HG03095 (cell line): ENCODE measurements around the gene PDE3A.

Source experiments
- ATAC-seq: cut with Tn5 transposase; IDR thresholded peaks from one replicate; pipeline ENCODE4 v1.9.1; 2021; ENCODE audit warnings: moderate library complexity; ENCODE audit not compliant: unreplicated experiment

Gene PDE3A

DNA sequence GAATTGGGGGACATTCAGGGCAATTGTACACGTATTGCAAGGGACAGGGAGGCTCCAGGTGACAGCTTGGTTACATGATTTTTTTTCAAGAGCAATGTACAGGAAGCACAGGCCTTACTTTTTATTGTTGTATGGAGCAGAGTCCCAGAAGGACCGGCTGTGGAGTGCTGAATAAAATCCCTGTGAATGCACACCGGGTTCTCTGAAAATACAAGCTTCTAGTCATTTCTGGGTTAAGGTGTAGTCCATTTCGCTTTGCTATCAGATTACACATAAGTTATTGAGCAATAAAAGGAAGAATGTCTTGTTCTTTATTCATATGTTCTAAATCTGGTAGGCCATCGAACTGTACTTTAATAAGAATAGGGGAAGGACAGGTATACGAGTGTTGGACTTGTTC, 52.2 kb downstream of the PDE3A start:
- ATAC-seq, result no peak

DNA sequence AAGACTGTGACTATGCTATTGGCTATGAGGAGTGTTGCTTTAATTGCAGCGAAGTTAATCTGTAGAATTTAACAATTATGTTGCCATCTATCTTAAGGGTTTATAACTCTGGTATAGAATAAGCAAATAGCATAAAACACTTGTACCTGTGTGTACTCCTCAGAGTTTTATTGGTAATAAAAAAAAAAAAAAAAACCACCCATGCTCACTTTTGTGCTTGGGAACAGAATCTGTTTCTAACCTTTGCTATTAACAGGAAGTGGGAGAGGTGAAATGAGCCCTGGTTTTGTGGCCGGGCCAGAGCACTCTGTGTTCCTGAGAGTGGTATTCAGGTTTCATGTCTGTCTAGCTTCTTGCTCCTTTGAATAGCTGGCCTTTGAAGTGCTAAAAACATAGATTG, 53.1 kb downstream of the PDE3A start:
- ATAC-seq, result no peak

- no peak for ATAC-seq
Observed at GRCh38 chr12:20423557-20423956, 55.2 kb downstream of the PDE3A start.

DNA sequence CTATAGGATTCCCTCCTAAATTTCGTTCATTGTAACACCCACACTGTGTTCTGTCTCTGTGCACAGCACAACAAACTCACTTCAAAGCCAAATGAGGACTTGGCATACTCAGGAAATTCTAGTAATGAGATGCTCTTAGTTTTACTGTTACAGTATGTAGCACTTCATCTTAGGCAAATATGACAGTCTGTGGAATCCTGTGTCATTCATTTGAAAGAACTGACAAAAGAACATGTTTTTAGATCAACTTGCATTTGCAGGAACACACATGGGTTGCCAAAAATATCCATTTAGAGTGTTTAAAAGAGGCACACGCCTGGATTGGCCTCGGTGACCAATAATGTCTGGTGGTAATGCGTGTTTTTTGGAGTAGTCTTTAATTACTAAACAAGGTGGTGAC, 56.5 kb downstream of the PDE3A start:
- no peak for ATAC-seq

- ATAC-seq, result no peak
Observed at GRCh38 chr12:20426191-20426590, 57.9 kb downstream of the PDE3A start.

DNA sequence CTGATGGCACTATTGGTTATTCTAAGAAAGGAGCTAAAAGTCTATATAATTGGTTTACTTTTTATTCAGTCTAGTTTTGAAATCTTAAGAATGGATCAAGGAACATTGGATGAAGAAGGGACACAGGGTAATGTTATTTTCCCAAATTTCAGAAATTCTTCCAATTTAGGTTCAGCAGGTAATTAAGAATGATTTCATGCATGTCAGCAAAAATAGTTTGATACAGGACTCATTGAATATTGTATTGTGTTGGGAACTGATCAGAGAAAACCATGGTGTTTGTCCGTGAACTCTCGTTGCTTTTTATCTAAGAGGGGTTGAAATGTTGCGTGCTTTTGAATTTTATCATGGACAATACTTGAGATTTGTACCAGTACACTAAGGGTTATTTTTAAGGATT, 58.6 kb downstream of the PDE3A start:
- no peak for ATAC-seq

DNA sequence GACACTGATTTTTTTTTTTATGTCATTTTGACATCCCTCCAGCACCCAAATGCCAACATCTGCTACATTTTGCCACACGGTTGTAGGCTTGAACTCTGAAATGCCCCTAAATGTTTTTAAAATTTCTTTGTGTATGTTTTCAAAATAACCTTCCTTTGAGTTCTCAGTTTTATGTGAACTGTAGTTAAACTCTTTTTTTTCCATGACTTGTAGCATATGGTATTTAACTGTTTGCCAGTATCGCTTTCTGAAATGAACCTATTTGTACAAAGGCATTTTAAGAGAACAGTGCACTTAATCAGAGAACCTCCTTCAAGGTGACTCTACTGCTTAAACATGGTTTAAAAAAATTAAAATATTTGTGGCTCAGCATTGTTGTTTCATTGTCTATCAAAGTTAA, 61.5 kb downstream of the PDE3A start:
- no peak for ATAC-seq

- no peak for ATAC-seq
Observed at GRCh38 chr12:20432290-20432689, 64.0 kb downstream of the PDE3A start.

DNA sequence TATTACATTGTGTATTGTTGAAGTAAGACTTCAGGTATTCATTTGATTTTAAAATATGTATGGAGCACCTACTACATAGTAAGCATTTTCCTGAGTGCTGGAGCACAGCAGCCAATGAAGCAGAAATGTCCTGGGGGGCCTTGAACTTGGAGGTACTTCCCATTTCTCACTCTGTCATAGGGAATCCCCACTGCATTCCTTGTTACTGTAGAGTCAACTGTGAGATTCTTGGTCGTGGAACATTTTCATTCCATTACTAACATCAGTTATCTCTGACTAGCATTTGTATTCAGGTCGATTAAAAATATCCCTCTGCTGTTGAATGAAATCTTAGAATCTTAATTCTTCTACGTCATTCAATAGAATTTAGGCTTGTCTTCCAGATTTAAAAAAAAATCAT, 66.7 kb downstream of the PDE3A start:
- no peak for ATAC-seq

DNA sequence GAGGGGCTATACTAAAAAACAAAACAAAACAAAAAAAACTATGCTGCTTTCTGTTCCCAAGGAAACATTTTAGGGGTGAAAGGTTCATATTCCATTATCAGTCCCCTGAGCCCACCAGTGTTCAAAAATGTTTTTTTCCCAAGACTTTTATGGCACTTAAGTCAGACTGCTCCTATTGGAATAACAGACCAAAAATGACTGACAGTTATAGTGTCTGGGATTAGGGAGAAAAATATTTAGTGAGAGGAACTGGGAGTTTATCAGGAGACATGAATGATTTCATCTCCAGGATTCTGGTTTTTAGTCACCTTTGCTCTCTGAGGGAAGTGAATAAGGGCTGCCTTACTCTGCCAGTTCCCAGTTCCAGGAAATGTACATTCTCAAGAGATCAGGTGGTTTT, 68.0 kb downstream of the PDE3A start:
- no peak for ATAC-seq

- no peak for ATAC-seq
Observed at GRCh38 chr12:20438299-20438779, 70.0 kb downstream of the PDE3A start.

DNA sequence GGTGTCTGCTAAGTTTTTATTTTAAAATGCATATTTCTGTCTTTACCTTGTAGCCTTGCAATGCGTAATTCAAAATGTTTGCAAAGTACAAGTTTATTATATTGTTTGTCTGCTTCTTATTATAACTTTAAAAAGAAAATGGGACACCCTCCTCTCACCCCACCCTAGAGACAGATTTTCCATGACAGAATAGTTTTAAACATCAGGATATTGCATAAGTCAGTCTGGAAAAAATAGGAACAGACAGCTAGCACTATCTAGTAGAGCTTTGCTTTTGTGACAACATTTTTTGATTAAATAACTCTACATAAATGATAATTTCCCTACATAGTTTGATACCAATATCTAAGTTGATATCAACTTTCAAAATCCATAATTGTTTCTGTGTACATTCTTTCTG, 71.3 kb downstream of the PDE3A start:
- ATAC-seq, result no peak

GRCh38 chr12:20440408-20440807, 72.1 kb downstream of the PDE3A start:
- ATAC-seq, result no peak

DNA sequence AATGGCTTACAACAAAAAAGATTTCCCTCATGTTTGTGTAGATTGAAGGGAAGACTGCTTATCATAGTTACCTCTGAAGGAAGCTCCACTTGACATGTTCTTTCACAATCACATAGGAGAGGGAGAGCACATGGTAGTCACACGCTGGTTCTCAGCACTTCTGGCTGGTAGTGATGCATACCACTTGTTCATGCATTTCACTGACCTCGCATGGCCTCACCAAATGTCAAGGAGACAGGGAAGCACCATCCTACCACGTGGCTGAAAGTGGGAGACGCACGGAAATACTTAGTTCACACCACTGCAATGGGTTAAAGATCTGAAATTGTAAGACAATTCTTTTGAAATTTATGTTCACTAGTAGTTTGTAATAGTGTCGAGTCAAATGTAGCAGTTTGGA, 74.0 kb downstream of the PDE3A start:
- ATAC-seq, result no peak

- ATAC-seq, result no peak
Observed at GRCh38 chr12:20443255-20443654, 74.9 kb downstream of the PDE3A start.

DNA sequence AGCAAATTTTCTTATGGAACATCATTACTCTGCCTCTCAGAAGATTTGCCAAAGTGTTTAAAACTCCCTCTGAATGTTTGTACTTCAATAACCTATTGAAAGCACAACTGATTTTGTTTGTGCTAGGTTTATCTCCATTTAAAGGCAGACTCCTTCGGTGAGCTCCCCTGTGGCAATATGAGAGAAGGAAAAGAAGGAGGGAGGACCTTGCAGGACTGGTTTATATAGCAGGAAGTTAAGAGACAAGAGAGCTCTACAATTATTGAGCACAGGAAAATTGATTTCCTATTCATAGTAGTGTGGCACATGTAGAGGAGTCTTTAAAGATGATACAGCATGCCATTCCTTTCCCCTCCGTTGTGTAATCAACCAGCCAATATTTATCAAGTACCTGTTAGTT, 75.5 kb downstream of the PDE3A start:
- ATAC-seq, result no peak

- ATAC-seq, result no peak
Observed at GRCh38 chr12:20444595-20445170, 76.3 kb downstream of the PDE3A start.

GRCh38 chr12:20445687-20446086, 77.3 kb downstream of the PDE3A start:
- ATAC-seq, result no peak

- ATAC-seq, result no peak
Observed at GRCh38 chr12:20446836-20447235, 78.5 kb downstream of the PDE3A start.

GRCh38 chr12:20448781-20449180, 80.4 kb downstream of the PDE3A start:
- ATAC-seq, result no peak

- no peak for ATAC-seq
Observed at GRCh38 chr12:20450591-20451180, 82.3 kb downstream of the PDE3A start.

GRCh38 chr12:20451761-20452160, 83.4 kb downstream of the PDE3A start:
- ATAC-seq, result no peak

GRCh38 chr12:20452496-20453010, 84.2 kb downstream of the PDE3A start:
- ATAC-seq, result no peak
